HEK293 (cell line): ENCODE data around the gene ATP1A3.
A peak's percentile ranks its signal among the peaks of the same experiment; 100 is the strongest.

Source experiments
- CTCF ChIA-PET: fragments of 350-600 bp; formaldehyde crosslinking; extraction: SDS; loops from one replicate; lab custom pipeline; 2021; ENCODE audit warnings: antibody characterized with exemption; lab: Yijun Ruan, JAX
- POLR2A ChIA-PET: fragments of 300-600 bp; formaldehyde crosslinking; extraction: SDS; loops from one replicate; lab custom pipeline; 2020; ENCODE audit warnings: antibody characterized with exemption, inconsistent platforms; lab: Yijun Ruan, JAX
- H3K27ac ChIP-seq: fragments of 200-500 bp; sonication (Bioruptor generic); 2 replicates; pipeline ENCODE4 v1.5.1; 2014; ENCODE audit warnings: low read depth, low read length, control low read depth, inconsistent platforms; ENCODE audit errors: extremely low read depth
- H3K36me3 ChIP-seq, 2 experiments: fragments of 200-500 bp in 1 of 2; sonication (Bioruptor generic) in 1 of 2; 1 replicate in 1 of 2; 2 replicates in 1 of 2; pipeline ENCODE4 v1.5.1; 2014 to 2017; ENCODE audit warnings: inconsistent platforms in 2 of 2, low read length in 2 of 2; ENCODE audit not compliant: control insufficient read depth in 2 of 2, insufficient read depth in 1 of 2
- H3K4me1 ChIP-seq: fragments of 200-500 bp; sonication (Bioruptor generic); 2 replicates; pipeline ENCODE4 v1.5.1; 2014; ENCODE audit warnings: mild to moderate bottlenecking, low read length, inconsistent platforms; ENCODE audit not compliant: control insufficient read depth, insufficient read depth
- H3K4me3 ChIP-seq: 2 replicates; pipeline ENCODE4 v1.5.1; 2011; ENCODE audit warnings: low read depth, mild to moderate bottlenecking, control low read depth, low read length, moderate library complexity
- H3K9me3 ChIP-seq: fragments of 200-500 bp; sonication (Bioruptor generic); 2 replicates; pipeline ENCODE4 v1.5.1; 2014; ENCODE audit warnings: low read depth, low read length, inconsistent platforms; ENCODE audit not compliant: control insufficient read depth, insufficient read depth
- ELK4 ChIP-seq: IDR thresholded peaks from 2 replicates; pipeline ENCODE4 v1.6.1; 2011; ENCODE audit warnings: mild to moderate bottlenecking, low read depth, low read length, borderline replicate concordance
- FEZF1 ChIP-seq: fragments of 450-650 bp; formaldehyde crosslinking; IDR thresholded peaks from 2 replicates; pipeline ENCODE4 v1.5.1; 2016; ENCODE audit warnings: missing biosample characterization, missing genetic modification characterization
- GLI2 ChIP-seq: fragments of 450-650 bp; formaldehyde crosslinking; IDR thresholded peaks from 2 replicates; pipeline ENCODE4; 2017; ENCODE audit warnings: missing biosample characterization, missing genetic modification characterization, low read depth, borderline replicate concordance
- GLIS1 ChIP-seq: fragments of 450-650 bp; formaldehyde crosslinking; IDR thresholded peaks from 2 replicates; pipeline ENCODE4 v1.5.1; 2016; ENCODE audit warnings: missing biosample characterization, missing genetic modification characterization
- PATZ1 ChIP-seq: fragments of 450-650 bp; formaldehyde crosslinking; IDR thresholded peaks from 2 replicates; pipeline ENCODE4 v1.5.1; 2016; ENCODE audit warnings: missing biosample characterization, missing genetic modification characterization
- PRDM1 ChIP-seq: fragments of 450-650 bp; formaldehyde crosslinking; IDR thresholded peaks from 2 replicates; pipeline ENCODE4; 2016; ENCODE audit warnings: missing biosample characterization, missing genetic modification characterization
- PRDM10 ChIP-seq: fragments of 450-650 bp; formaldehyde crosslinking; IDR thresholded peaks from 2 replicates; pipeline ENCODE4 v1.5.1; 2016; ENCODE audit warnings: missing biosample characterization, missing genetic modification characterization
- TSHZ1 ChIP-seq: fragments of 450-650 bp; formaldehyde crosslinking; IDR thresholded peaks from 2 replicates; pipeline ENCODE4 v1.5.1; 2016; ENCODE audit warnings: missing biosample characterization, missing genetic modification characterization, borderline replicate concordance
- WT1 ChIP-seq: fragments of 450-650 bp; formaldehyde crosslinking; IDR thresholded peaks from 2 replicates; pipeline ENCODE4 v1.5.1; 2016; ENCODE audit warnings: missing biosample characterization, missing genetic modification characterization
- ZBTB26 ChIP-seq: fragments of 450-650 bp; formaldehyde crosslinking; optimal IDR thresholded peaks from 2 replicates; pipeline ENCODE3; 2016; ENCODE audit warnings: missing biosample characterization, mild to moderate bottlenecking, missing genetic modification characterization
- ZBTB48 ChIP-seq: fragments of 450-650 bp; formaldehyde crosslinking; IDR thresholded peaks from 2 replicates; pipeline ENCODE4 v1.5.1; 2016; ENCODE audit warnings: missing biosample characterization, missing genetic modification characterization
- ZBTB7A ChIP-seq: fragments of 450-650 bp; formaldehyde crosslinking; IDR thresholded peaks from 2 replicates; pipeline ENCODE4 v1.5.1; 2016; ENCODE audit warnings: low read depth, missing biosample characterization, missing genetic modification characterization
- ZIC2 ChIP-seq: fragments of 450-650 bp; formaldehyde crosslinking; IDR thresholded peaks from 2 replicates; pipeline ENCODE4 v1.5.1; 2016; ENCODE audit warnings: missing biosample characterization, missing genetic modification characterization
- ZNF175 ChIP-seq: fragments of 450-650 bp; formaldehyde crosslinking; IDR thresholded peaks from 2 replicates; pipeline ENCODE4 v1.5.1; 2016; ENCODE audit warnings: missing biosample characterization, missing genetic modification characterization
- ZNF18 ChIP-seq: fragments of 450-650 bp; formaldehyde crosslinking; IDR thresholded peaks from 2 replicates; pipeline ENCODE4 v1.5.1; 2016; ENCODE audit warnings: missing biosample characterization, missing genetic modification characterization
- ZNF184 ChIP-seq: fragments of 450-650 bp; IDR thresholded peaks from 2 replicates; pipeline ENCODE4 v1.5.1; 2018; ENCODE audit warnings: missing biosample characterization, mild to moderate bottlenecking, missing genetic modification characterization
- ZNF341 ChIP-seq: fragments of 450-650 bp; formaldehyde crosslinking; IDR thresholded peaks from 2 replicates; pipeline ENCODE4; 2016; ENCODE audit warnings: low read depth, missing biosample characterization, missing genetic modification characterization
- ZNF350 ChIP-seq: fragments of 450-650 bp; formaldehyde crosslinking; IDR thresholded peaks from 2 replicates; pipeline ENCODE4 v1.5.0; 2017; ENCODE audit warnings: missing biosample characterization, mild to moderate bottlenecking, missing genetic modification characterization
- ZNF548 ChIP-seq: fragments of 450-650 bp; formaldehyde crosslinking; IDR thresholded peaks from 2 replicates; pipeline ENCODE4 v1.5.1; 2016; ENCODE audit warnings: missing biosample characterization, missing genetic modification characterization
- ZNF561 ChIP-seq: fragments of 450-650 bp; IDR thresholded peaks from 2 replicates; pipeline ENCODE4 v1.5.1; 2018; ENCODE audit warnings: missing biosample characterization, missing genetic modification characterization, borderline replicate concordance
- ZNF621 ChIP-seq: fragments of 450-650 bp; formaldehyde crosslinking; IDR thresholded peaks from 2 replicates; pipeline ENCODE4 v1.5.1; 2017; ENCODE audit warnings: missing biosample characterization, missing genetic modification characterization
- ZNF623 ChIP-seq: fragments of 450-650 bp; formaldehyde crosslinking; IDR thresholded peaks from 2 replicates; pipeline ENCODE4 v1.5.1; 2016; ENCODE audit warnings: missing biosample characterization, missing genetic modification characterization

The ATP1A3 gene

GRCh38 chr19:41932259-41932719, 61.7 kb downstream of the ATP1A3 start:
- Histone ChIP-seq H3K9me3 (no peaks in the 10 kb centered on the region), H3K4me1 (peaks cover 7% of the 10 kb centered on the region), H3K36me3 (no peaks in the 10 kb centered on the region), H3K27ac (no peak overlapping the region), H3K4me3 (no peak overlapping the region)
- ChIA-PET POLR2A (no interaction called here), CTCF (interaction anchor here (0.9 to 3.5 kb wide), 3 partner anchors 18 to 59 kb away, joined by 3 to 22 read pairs (median 8); no protein-coding TSS in a partner anchor)
- TF ChIP-seq ZNF175 (no peak), ZNF184 (no peak), PRDM1 (tag by site-specific recombination) (no peak), ZNF18 (tag by site-specific recombination) (no peak), ZNF350 (tag by site-specific recombination) (no peak), ZNF561 (no peak), GLI2 (tag by site-specific recombination) (no peak), ZNF341 (tag by site-specific recombination) (no peak), ZNF623 (tag by site-specific recombination) (no peak), PATZ1 (tag by site-specific recombination) (peak; percentile 53; the same call in 1 of the 2 replicates), TSHZ1 (tag by site-specific recombination) (no peak), FEZF1 (tag by site-specific recombination) (no peak), ZIC2 (peak; percentile 89), PRDM10 (peak; percentile 51), ZBTB7A (no peak), GLIS1 (tag by site-specific recombination) (0 out of 2 replicates have a peak, but pooled peaks have one; percentile 13), ZBTB48 (tag by site-specific recombination) (peak; percentile 41; the same call in 1 of the 2 replicates), ELK4 (no peak), ZNF621 (tag by site-specific recombination) (no peak), WT1 (peak; percentile 69; the same call in 1 of the 2 replicates), ZBTB26 (no peak), ZNF548 (tag by site-specific recombination) (no peak)
